Kidney (tissue), 14 donors: Measurements from ENCODE around the gene SERPINA12. TPM values are rescaled to one million over a fixed set of nuclear protein-coding genes. Genes with fewer than 3 reads are reported as not detected.

ENCODE experiments used
- DNase-seq, 5 donors: peaks; one replicate each; pipeline ENCODE4 v3.0.0-alpha.2; 2013 to 2020
- FAIRE-seq: peaks from 2 replicates; lab custom pipeline; 2012; peaks lifted over from hg19 to GRCh38; lab: Jason Lieb, UNC
- H3K27ac ChIP-seq, 2 donors: one replicate each; pipeline ENCODE4 v1.7.0; 2013; ENCODE audit warnings: low read depth in 2 of 2, low read length in 2 of 2, inconsistent platforms in 1 of 2
- H3K27me3 ChIP-seq: one replicate; pipeline ENCODE4 v1.7.1; 2013; ENCODE audit warnings: low read length, inconsistent platforms; ENCODE audit not compliant: control insufficient read depth, insufficient read depth
- H3K36me3 ChIP-seq, 3 donors: one replicate each; pipeline versions ENCODE4 v1.7.0 to v1.7.1; 2013; ENCODE audit warnings: low read length in 3 of 3, control low read depth in 1 of 3, inconsistent platforms in 1 of 3; ENCODE audit not compliant: insufficient read depth in 3 of 3, control insufficient read depth in 2 of 3
- H3K4me1 ChIP-seq, 3 donors: one replicate each; pipeline versions ENCODE4 v1.7.0 to v1.7.1; 2013; ENCODE audit warnings: low read length in 3 of 3, inconsistent platforms in 1 of 3, low read depth in 1 of 3; ENCODE audit not compliant: control insufficient read depth in 2 of 3, insufficient read depth in 2 of 3
- H3K4me3 ChIP-seq, 3 donors: one replicate each; pipeline versions ENCODE4 v1.7.0 to v1.8.1; 2013; ENCODE audit warnings: low read length in 3 of 3, control low read depth in 1 of 3, inconsistent platforms in 1 of 3
- H3K9ac ChIP-seq, 3 donors: one replicate each; pipeline versions ENCODE4 v1.7.0 to v1.7.1; 2013; ENCODE audit warnings: low read length in 3 of 3, control low read depth in 1 of 3, inconsistent platforms in 1 of 3
- H3K9me3 ChIP-seq, 3 donors: one replicate each; pipeline versions ENCODE4 v1.7.0 to v1.7.1; 2013; ENCODE audit warnings: low read length in 3 of 3, control low read depth in 1 of 3, inconsistent platforms in 1 of 3; ENCODE audit not compliant: control insufficient read depth in 2 of 3, insufficient read depth in 1 of 3
- CTCF ChIP-seq: IDR thresholded peaks from 3 replicates; pipeline ENCODE4 v1.5.1; 2012; ENCODE audit warnings: mild to moderate bottlenecking, moderate library complexity, borderline replicate concordance; ENCODE audit not compliant: insufficient read depth; ENCODE audit errors: extremely low read depth
- intact Hi-C: fragments of 100-400 bp; cut with DNase I; formaldehyde crosslinking; loops from one replicate; pipeline ENCODE4 v1.11.1; 2022
- polyA plus RNA-seq: library from polyadenylated mRNA; stranded (reverse); fragments of 350-450 nt; fragmentation: Illumina TruSeq; extraction: RNeasy Lipid Tissue Mini Kit (QIAGEN cat#74804); gene quantifications from one replicate; pipeline ENCODE4 v1.2.3, GENCODE V29; 2014; ENCODE audit warnings: low read depth, low replicate concordance; ENCODE audit not compliant: insufficient read depth
- total RNA-seq: library from RNA; stranded (reverse); fragmentation: NEBNext Ultra II Directional; extraction: Animal tissue kit (Norgen Biotek cat#: 25700); gene quantifications from one replicate; pipeline ENCODE4 v1.2.1, GENCODE V29; 2021
- donor health status: control.
- donor health status: control.
- donor health status: control.
- donor health status: control.
- donor health status: control.
- donor health status: DM: yes; HTN: yes; CAD: no.
- donor health status: Normal renal cell carcinoma (clear cell type).

Gene SERPINA12
- total and polyA plus RNA-seq, 2 donors from 2014 or later: not detected

- no peaks in the 10 kb centered on the region for H3K27me3 ChIP-seq
- H3K27ac ChIP-seq: no peak overlapping the region
- H3K4me3 ChIP-seq: no peak overlapping the region
- H3K36me3 ChIP-seq: no peaks in the 10 kb centered on the region
- H3K9me3 ChIP-seq: peaks cover 0 to 8% (median 6%) of the 10 kb centered on the region in 3 donors
- H3K4me1 ChIP-seq: peaks cover 0 to 5% (median 0%) of the 10 kb centered on the region in 3 donors
- DNase-seq: no peak
- no peak for FAIRE-seq
- no peak for TF ChIP-seq CTCF
- intact Hi-C loops: no loop called here
- H3K9ac ChIP-seq: no peak overlapping the region
These were observed 30.8 kb downstream of the SERPINA12 start for GRCh38 chr14:94478420-94478819.

DNA sequence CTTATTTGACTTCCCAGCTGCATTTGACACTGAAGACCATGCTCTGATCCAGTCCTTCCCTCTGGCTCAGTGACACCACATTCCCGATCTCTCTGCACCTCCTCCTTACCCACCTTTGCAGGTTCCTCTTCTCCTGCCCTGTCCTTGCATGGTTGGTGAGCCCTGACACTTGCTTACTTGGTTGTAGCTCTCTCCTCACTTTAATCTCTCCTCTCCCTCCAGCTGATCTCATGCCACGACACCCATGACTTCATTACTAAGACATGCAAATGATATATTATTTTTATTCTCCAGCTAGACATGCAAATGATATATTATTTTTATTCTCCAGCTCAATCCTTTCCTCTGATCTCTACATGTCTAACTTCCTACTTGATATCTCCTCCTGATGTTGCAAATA, 33.2 kb downstream of the SERPINA12 start, which contains the start of gene SERPINA9:
Gene SERPINA9 (minus strand): TSS at position 175 of the 400 bp plus-strand sequence. CDS start 6,357 bp downstream, outside the sequence.
- TF ChIP-seq CTCF: no peak
- DNase-seq (no peak), FAIRE-seq (no peak)
- no peak within 1 kb of the TSS for H3K27ac ChIP-seq
- H3K9me3 ChIP-seq: peaks cover 0 to 8% (median 6%) of the 10 kb centered on the region in 3 donors
- no peak within 1 kb of the TSS for H3K4me3 ChIP-seq
- no peak within 1 kb of the TSS for H3K9ac ChIP-seq
- intact Hi-C loops: no loop called here
- no peaks in the 10 kb centered on the region for H3K27me3 ChIP-seq
- no peaks in the 10 kb centered on the region for H3K36me3 ChIP-seq
- no peaks in the 10 kb centered on the region for H3K4me1 ChIP-seq

DNA sequence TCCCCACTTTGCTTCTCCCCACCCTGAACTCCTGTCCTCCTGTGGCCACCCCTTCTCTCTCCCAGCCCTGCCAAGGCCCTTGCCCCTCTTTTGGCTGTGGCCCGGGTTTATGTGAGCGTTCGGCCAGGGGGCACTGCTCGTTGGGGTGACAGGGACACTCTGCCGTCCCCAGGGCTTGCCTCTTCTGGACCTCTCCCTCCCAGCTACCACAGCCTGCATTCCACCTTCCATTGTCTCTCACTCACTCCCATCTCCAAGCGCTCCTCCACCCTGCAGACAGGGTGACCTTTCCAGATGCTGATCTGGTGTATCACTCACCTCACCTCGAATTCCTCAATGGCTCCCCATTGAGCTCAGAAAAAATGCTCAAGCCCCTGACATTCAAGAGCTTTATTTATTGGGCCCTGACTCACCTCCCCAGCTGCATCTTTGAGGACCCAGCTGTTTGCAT, 34.7 kb downstream of the SERPINA12 start:
- DNase-seq (no peak), FAIRE-seq (no peak)
- H3K4me3 ChIP-seq: no peak overlapping the region
- H3K27me3 ChIP-seq: no peaks in the 10 kb centered on the region
- H3K36me3 ChIP-seq: no peaks in the 10 kb centered on the region
- no peak for TF ChIP-seq CTCF
- H3K27ac ChIP-seq: no peak overlapping the region
- intact Hi-C loops: no loop called here
- H3K4me1 ChIP-seq: no peaks in the 10 kb centered on the region
- no peak overlapping the region for H3K9ac ChIP-seq
- H3K9me3 ChIP-seq: peaks cover 0 to 8% (median 6%) of the 10 kb centered on the region in 3 donors
